Measurements from ENCODE around the gene C3orf38. TPM values are rescaled to one million over a fixed set of nuclear protein-coding genes. Genes with fewer than 3 reads are reported as not detected.
"Not testable (repeated sequence)": the region's sequence is repeated elsewhere in the genome, so short reads cannot be mapped to it uniquely, and the experiment has no call there.

The C3orf38 gene
- 10 to 100 TPM; 28.0 to 28.8 TPM for total RNA-seq

DNA sequence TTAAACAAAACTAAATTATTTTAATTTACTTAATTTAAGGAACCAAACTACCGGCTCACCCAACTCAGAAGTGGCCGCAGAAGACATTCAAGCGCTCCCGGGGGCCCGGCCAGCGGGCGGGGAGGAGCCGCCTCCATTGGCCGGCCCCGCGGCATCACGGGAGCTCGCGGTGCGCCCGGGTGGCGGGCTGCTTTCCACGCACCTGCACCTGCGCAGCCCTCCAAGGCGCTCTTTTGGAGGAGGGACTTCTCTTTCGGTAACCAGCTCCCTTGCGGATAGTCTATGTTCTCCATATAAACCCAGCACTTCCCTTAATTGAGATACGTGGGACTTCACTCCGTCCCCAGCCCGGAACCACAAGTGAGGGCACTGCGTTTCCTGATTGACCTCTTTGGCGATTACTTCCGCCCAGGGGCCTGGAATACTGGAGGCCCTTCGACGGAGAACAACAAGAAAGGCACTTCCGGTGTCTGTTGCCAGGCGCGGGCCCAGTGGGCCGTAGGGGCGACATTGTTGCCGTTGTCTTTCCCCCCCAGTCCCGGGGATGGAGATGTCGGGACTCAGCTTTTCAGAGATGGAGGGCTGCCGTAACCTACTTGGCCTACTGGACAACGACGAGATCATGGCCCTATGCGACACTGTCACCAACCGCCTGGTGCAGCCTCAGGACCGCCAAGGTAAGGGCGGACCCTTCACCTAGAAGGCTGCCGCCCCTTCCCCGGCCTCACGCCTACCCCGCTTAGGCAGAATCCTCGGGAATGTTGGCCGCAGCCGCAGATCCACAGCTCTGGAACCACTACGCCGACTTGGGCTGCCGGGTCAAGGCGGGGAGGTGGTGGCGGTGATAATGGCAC lies at the start of gene C3orf38:
C3orf38 (plus strand) TSS at position 451 of the 854 bp plus-strand sequence; CDS start at position 545, 94 bp downstream.
- Mint-ChIP-seq H3K27ac (peak within 1 kb of the TSS; percentile 98), H3K36me3 (ENCODE audit: low read depth) (peaks cover 20% of the 10 kb centered on the region), H3K4me3 (peak within 1 kb of the TSS; percentile 90), H3K4me1 (ENCODE audit: low read depth) (peaks cover 33% of the 10 kb centered on the region), H3K27me3 (ENCODE audit: low read depth) (no peaks in the 10 kb centered on the region), H3K9me3 (ENCODE audit: insufficient read depth) (no peaks in the 10 kb centered on the region)
- POLR2A ChIA-PET = interaction anchor here (0.7 to 4.7 kb wide), 19 partner anchors 10 to 119 kb away, joined by 3 to 56 read pairs (median 4); partner anchors contain the start of genes CGGBP1 and ZNF654
- CTCF ChIA-PET = interaction anchor here (1.1 to 3.4 kb wide), 8 partner anchors 18 to 145 kb away, joined by 3 to 11 read pairs (median 6); partner anchors contain the start of genes CGGBP1 and ZNF654
- peak; percentile 87 for DNase-seq
- peak; percentile 95 for ATAC-seq

GRCh38 chr3:88101142-88101541 lies 48.6 kb upstream of the C3orf38 start:
- H3K9me3 Mint-ChIP-seq (ENCODE audit: insufficient read depth) = peaks cover 13% of the 10 kb centered on the region
- peaks cover 63% of the 10 kb centered on the region for H3K36me3 Mint-ChIP-seq (ENCODE audit: low read depth)
- ChIA-PET POLR2A (no interaction called here), CTCF (interaction anchor here (1.0 kb wide), 1 partner anchor 12 kb away, joined by 6 read pairs; no protein-coding TSS in a partner anchor)
- DNase-seq (no peak), ATAC-seq (no peak)
- no peak overlapping the region for H3K4me3 Mint-ChIP-seq
- peaks cover 19% of the 10 kb centered on the region for H3K4me1 Mint-ChIP-seq (ENCODE audit: low read depth)
- H3K27me3 Mint-ChIP-seq (ENCODE audit: low read depth) = no peaks in the 10 kb centered on the region
- H3K27ac Mint-ChIP-seq = no peak overlapping the region

GRCh38 chr3:88105325-88105724 lies 44.4 kb upstream of the C3orf38 start:
- CTCF ChIA-PET = no interaction called here
- DNase-seq = no peak
- peaks cover 19% of the 10 kb centered on the region for H3K4me1 Mint-ChIP-seq (ENCODE audit: low read depth)

GRCh38 chr3:88112289-88112688 lies 37.5 kb upstream of the C3orf38 start:
- H3K9me3 Mint-ChIP-seq (ENCODE audit: insufficient read depth) = no peaks in the 10 kb centered on the region
- no peak for DNase-seq
- H3K27me3 Mint-ChIP-seq (ENCODE audit: low read depth) = no peaks in the 10 kb centered on the region
- no peaks in the 10 kb centered on the region for H3K4me1 Mint-ChIP-seq (ENCODE audit: low read depth)
- POLR2A ChIA-PET = interaction anchor here (2.2 kb wide), 1 partner anchor 37 kb away, joined by 9 read pairs; the partner anchor contains the start of gene C3orf38
- no peak overlapping the region for H3K27ac Mint-ChIP-seq
- CTCF ChIA-PET = interaction anchor here (1.1 to 2.7 kb wide), 10 partner anchors 17 to 107 kb away, joined by 4 to 20 read pairs (median 10); partner anchors contain the start of genes CGGBP1 and ZNF654
- peaks cover 22% of the 10 kb centered on the region for H3K36me3 Mint-ChIP-seq (ENCODE audit: low read depth)
- ATAC-seq = no peak
- no peak overlapping the region for H3K4me3 Mint-ChIP-seq

More at GRCh38 chr3:88105325-88105724, 44.4 kb upstream of the C3orf38 start:
- Mint-ChIP-seq H3K27me3 (ENCODE audit: low read depth) (no peaks in the 10 kb centered on the region), H3K9me3 (ENCODE audit: insufficient read depth) (peaks cover 8% of the 10 kb centered on the region), H3K36me3 (ENCODE audit: low read depth) (peaks cover 35% of the 10 kb centered on the region), H3K4me3 (no peak overlapping the region), H3K27ac (no peak overlapping the region)
- POLR2A ChIA-PET = no interaction called here
- ATAC-seq = no peak

GRCh38 chr3:88113311-88114162 lies 36.2 kb upstream of the C3orf38 start:
- ATAC-seq = peak; percentile 89
- H3K27ac Mint-ChIP-seq = no peak overlapping the region
- peaks cover 33% of the 10 kb centered on the region for H3K36me3 Mint-ChIP-seq (ENCODE audit: low read depth)
- peak; percentile 75 for DNase-seq
- H3K4me3 Mint-ChIP-seq = no peak overlapping the region
- POLR2A ChIA-PET = interaction anchor here (2.2 kb wide), 1 partner anchor 36 kb away, joined by 9 read pairs; the partner anchor contains the start of gene C3orf38
- peaks cover 6% of the 10 kb centered on the region for H3K4me1 Mint-ChIP-seq (ENCODE audit: low read depth)
- CTCF ChIA-PET = interaction anchor here (0.7 to 2.7 kb wide), 39 partner anchors 10 to 765 kb away, joined by 3 to 25 read pairs (median 5); partner anchors contain the start of genes C3orf38, CGGBP1 and ZNF654
- H3K27me3 Mint-ChIP-seq (ENCODE audit: low read depth) = no peaks in the 10 kb centered on the region
- H3K9me3 Mint-ChIP-seq (ENCODE audit: insufficient read depth) = peaks cover 4% of the 10 kb centered on the region

DNA sequence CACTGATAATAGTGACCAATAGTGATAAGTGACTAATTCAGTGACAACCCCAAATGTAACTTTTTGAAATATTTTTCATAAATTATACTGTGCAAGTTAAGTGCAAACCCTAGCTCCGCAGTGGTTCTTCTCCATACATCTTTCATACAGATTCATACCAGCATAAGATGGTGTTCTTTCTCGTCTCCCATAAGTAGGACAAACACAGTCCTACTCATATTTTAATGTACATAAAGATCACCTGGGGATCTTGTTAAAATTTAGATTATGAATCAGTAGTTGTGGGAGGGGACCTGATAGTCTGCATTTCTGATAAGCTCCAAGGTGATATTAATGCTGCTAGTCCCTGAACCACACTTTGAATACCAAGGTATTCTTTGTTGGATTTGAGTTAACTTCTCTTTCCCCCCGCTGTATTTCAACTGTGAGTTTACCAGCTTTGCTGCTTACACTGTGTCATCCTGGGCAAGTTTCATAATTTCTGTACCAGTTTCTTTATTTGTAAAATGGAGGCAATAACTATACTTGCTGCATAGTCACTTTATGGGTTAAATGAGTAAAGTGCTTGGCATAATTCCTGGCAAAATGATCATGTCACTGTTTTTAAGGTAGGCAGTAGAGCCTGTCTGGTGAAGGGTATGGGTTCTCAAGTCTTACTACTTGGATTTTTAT lies 34.7 kb upstream of the C3orf38 start:
- no peaks in the 10 kb centered on the region for H3K27me3 Mint-ChIP-seq (ENCODE audit: low read depth)
- DNase-seq (no peak), ATAC-seq (no peak)
- POLR2A ChIA-PET = no interaction called here
- H3K9me3 Mint-ChIP-seq (ENCODE audit: insufficient read depth) = peaks cover 4% of the 10 kb centered on the region
- H3K36me3 Mint-ChIP-seq (ENCODE audit: low read depth) = peaks cover 35% of the 10 kb centered on the region
- H3K4me3 Mint-ChIP-seq = no peak overlapping the region
- no peak overlapping the region for H3K27ac Mint-ChIP-seq
- peaks cover 8% of the 10 kb centered on the region for H3K4me1 Mint-ChIP-seq (ENCODE audit: low read depth)
- CTCF ChIA-PET = interaction anchor here (0.8 to 2.7 kb wide), 7 partner anchors 8 to 764 kb away, joined by 3 to 11 read pairs (median 5); no protein-coding TSS in a partner anchor

GRCh38 chr3:88117683-88118082 lies 32.1 kb upstream of the C3orf38 start:
- H3K4me3 Mint-ChIP-seq = no peak overlapping the region
- peaks cover 8% of the 10 kb centered on the region for H3K4me1 Mint-ChIP-seq (ENCODE audit: low read depth)
- H3K36me3 Mint-ChIP-seq (ENCODE audit: low read depth) = peaks cover 41% of the 10 kb centered on the region
- POLR2A ChIA-PET = no interaction called here
- H3K27me3 Mint-ChIP-seq (ENCODE audit: low read depth) = no peaks in the 10 kb centered on the region
- peaks cover 4% of the 10 kb centered on the region for H3K9me3 Mint-ChIP-seq (ENCODE audit: insufficient read depth)
- ATAC-seq (no peak), DNase-seq (no peak)
- CTCF ChIA-PET = interaction anchor here (0.8 kb wide), 1 partner anchor 28 kb away, joined by 3 read pairs; no protein-coding TSS in a partner anchor
- H3K27ac Mint-ChIP-seq = no peak overlapping the region

DNA sequence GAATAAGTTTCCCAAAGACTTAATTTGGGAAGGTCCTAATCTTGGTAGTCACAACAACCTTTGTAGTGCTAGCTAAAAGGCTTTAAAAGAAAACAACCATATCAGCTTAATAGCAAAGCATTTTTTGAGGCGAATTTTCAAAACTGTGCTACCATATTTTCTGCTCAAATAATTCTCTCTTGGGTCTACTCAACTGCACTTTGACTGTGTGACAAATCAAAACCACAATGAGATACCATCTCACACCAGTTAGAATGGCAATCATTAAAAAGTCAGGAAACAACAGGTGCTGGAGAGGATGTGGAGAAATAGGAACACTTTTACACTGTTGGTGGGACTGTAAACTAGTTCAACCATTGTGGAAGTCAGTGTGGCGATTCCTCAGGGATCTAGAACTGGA lies 31.2 kb upstream of the C3orf38 start:
- H3K36me3 Mint-ChIP-seq (ENCODE audit: low read depth) = peaks cover 39% of the 10 kb centered on the region
- POLR2A ChIA-PET = not testable (repeated sequence)

DNA sequence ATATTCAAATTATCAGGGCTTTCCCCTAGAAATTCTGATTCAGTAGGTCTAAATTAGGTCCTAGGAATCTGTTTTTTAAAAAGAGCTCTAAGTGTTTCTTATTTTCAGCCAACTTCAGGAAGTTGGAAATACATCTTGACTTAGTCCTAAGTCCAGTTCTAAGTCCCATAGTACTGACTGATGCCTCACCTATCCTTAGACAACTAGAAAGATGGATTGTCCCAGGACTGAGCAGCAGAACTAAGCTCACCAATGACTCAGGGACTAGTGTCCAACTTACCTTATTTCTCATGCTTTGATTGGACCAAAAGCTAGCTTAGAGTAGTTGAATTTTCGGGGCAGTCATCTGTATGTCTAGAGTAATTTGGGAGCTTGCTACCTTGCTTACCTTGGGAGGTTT lies 26.2 kb upstream of the C3orf38 start:
- ATAC-seq = no peak
- H3K4me3 Mint-ChIP-seq = no peak overlapping the region
- DNase-seq = no peak
- H3K27me3 Mint-ChIP-seq (ENCODE audit: low read depth) = no peaks in the 10 kb centered on the region
- no peaks in the 10 kb centered on the region for H3K9me3 Mint-ChIP-seq (ENCODE audit: insufficient read depth)
- POLR2A ChIA-PET = no interaction called here
- H3K27ac Mint-ChIP-seq = no peak overlapping the region
- H3K36me3 Mint-ChIP-seq (ENCODE audit: low read depth) = peaks cover 15% of the 10 kb centered on the region
- CTCF ChIA-PET = interaction anchor here (0.9 to 3.9 kb wide), 4 partner anchors 9 to 28 kb away, joined by 3 to 25 read pairs (median 6); no protein-coding TSS in a partner anchor
- H3K4me1 Mint-ChIP-seq (ENCODE audit: low read depth) = peaks cover 7% of the 10 kb centered on the region

More for the DNA sequence above, 31.2 kb upstream of the C3orf38 start:
- CTCF ChIA-PET = interaction anchor here (0.8 kb wide), 1 partner anchor 27 kb away, joined by 3 read pairs; no protein-coding TSS in a partner anchor
- DNase-seq; H3K4me1 Mint-ChIP-seq (ENCODE audit: low read depth); ATAC-seq; H3K27me3 Mint-ChIP-seq (ENCODE audit: low read depth); H3K4me3 Mint-ChIP-seq; H3K27ac Mint-ChIP-seq; H3K9me3 Mint-ChIP-seq (ENCODE audit: insufficient read depth): not testable (repeated sequence)

DNA sequence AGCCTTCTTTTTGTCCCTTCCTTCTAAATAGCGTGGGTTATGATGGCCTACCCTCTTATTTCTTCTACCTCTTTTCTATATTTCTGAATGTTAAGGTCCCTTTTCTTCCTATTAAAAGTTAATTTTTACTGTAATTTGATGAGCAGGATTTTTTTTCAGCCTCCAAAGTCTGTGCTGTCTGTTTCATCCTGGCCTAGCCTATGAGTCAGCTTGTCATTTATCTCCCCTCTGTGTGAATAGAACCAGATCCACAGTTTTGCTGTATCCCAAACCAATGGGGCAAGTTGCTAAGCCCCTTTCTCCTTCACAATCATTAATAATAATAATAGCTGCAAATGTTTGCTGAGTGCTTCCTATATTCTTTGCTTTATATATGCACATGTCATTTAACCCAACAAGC lies 18.1 kb upstream of the C3orf38 start:
- no peaks in the 10 kb centered on the region for H3K9me3 Mint-ChIP-seq (ENCODE audit: insufficient read depth)
- peaks cover 27% of the 10 kb centered on the region for H3K36me3 Mint-ChIP-seq (ENCODE audit: low read depth)
- ATAC-seq (no peak), DNase-seq (no peak)
- ChIA-PET CTCF (interaction anchor here (0.7 to 2.3 kb wide), 3 partner anchors 17 to 129 kb away, joined by 3 to 9 read pairs (median 7); partner anchors contain the start of gene C3orf38), POLR2A (interaction anchor here (1.9 kb wide), 1 partner anchor 17 kb away, joined by 8 read pairs; no protein-coding TSS in a partner anchor)
- H3K4me1 Mint-ChIP-seq (ENCODE audit: low read depth) = peaks cover 5% of the 10 kb centered on the region
- no peaks in the 10 kb centered on the region for H3K27me3 Mint-ChIP-seq (ENCODE audit: low read depth)
- no peak overlapping the region for H3K4me3 Mint-ChIP-seq
- no peak overlapping the region for H3K27ac Mint-ChIP-seq

All from activated CD8-positive, alpha-beta T cell treated with anti-CD3 and anti-CD28 coated beads, Interleukin-2, amount 10 ng/mL, durations not matched to agents 7 days and 5 days (primary cell).